DND-41 (cell line): ENCODE measurements around the gene SUSD5.

ENCODE experiments used
- ATAC-seq: fragments of 200-7000 bp; cut with Tn5 transposase; 3 replicates; pipeline ENCODE4 v1.9.1; 2021; ENCODE audit warnings: low read depth; ENCODE audit not compliant: insufficient read depth
- DNase-seq: peaks from one replicate; pipeline ENCODE4 v3.0.0-alpha.2; 2020
- H2AFZ ChIP-seq: 2 replicates; pipeline ENCODE4 v1.6.0; 2012; ENCODE audit warnings: low read depth, low read length
- H3K27ac ChIP-seq: 2 replicates; pipeline ENCODE4 v1.5.1; 2012; ENCODE audit warnings: low read length, inconsistent platforms
- H3K27me3 ChIP-seq: fragments of 200-600 bp; sonication (generic); 2 replicates; pipeline ENCODE4 v1.6.0; 2012; ENCODE audit warnings: low read length, mild to moderate bottlenecking, inconsistent platforms; ENCODE audit not compliant: insufficient read depth, poor library complexity
- H3K36me3 ChIP-seq: 2 replicates; pipeline ENCODE4 v1.5.1; 2012; ENCODE audit warnings: low read length, inconsistent platforms; ENCODE audit not compliant: insufficient read depth
- H3K4me1 ChIP-seq: 2 replicates; pipeline ENCODE4 v1.5.1; 2012; ENCODE audit warnings: mild to moderate bottlenecking, low read length; ENCODE audit not compliant: insufficient read depth
- H3K4me2 ChIP-seq: 2 replicates; pipeline ENCODE4 v1.6.0; 2012; ENCODE audit warnings: mild to moderate bottlenecking, moderate library complexity, low read length, inconsistent platforms; ENCODE audit not compliant: insufficient read depth
- H3K4me3 ChIP-seq, 2 experiments: fragments of 200-600 bp in 1 of 2; shearing (Covaris generic) in 1 of 2; 2 replicates each; pipeline ENCODE4 v1.5.1; 2012 to 2016; ENCODE audit warnings: inconsistent platforms in 2 of 2, low read length in 2 of 2, mild to moderate bottlenecking in 2 of 2, low read depth in 1 of 2, moderate library complexity in 1 of 2
- H3K79me2 ChIP-seq: 2 replicates; pipeline ENCODE4 v1.6.0; 2012; ENCODE audit warnings: low read length, inconsistent platforms; ENCODE audit not compliant: insufficient read depth
- H3K9ac ChIP-seq: 2 replicates; pipeline ENCODE4 v1.6.0; 2012; ENCODE audit warnings: low read depth, mild to moderate bottlenecking, inconsistent platforms, low read length, moderate library complexity
- H3K9me3 ChIP-seq: 2 replicates; pipeline ENCODE4 v1.5.1; 2012; ENCODE audit warnings: low read length, moderate library complexity, mild to moderate bottlenecking, inconsistent platforms; ENCODE audit not compliant: insufficient read depth, severe bottlenecking
- H4K20me1 ChIP-seq: 2 replicates; pipeline ENCODE4 v1.6.0; 2012; ENCODE audit warnings: low read length; ENCODE audit not compliant: insufficient read depth
- CTCF ChIP-seq: IDR thresholded peaks from 2 replicates; pipeline ENCODE4 v1.5.1; 2012; ENCODE audit warnings: borderline replicate concordance, low read length, moderate library complexity, mild to moderate bottlenecking; ENCODE audit not compliant: poor library complexity, severe bottlenecking; ENCODE audit errors: extremely low read depth
- EZH2 ChIP-seq: IDR thresholded peaks from 3 replicates; pipeline ENCODE4 v1.6.1; 2012; ENCODE audit warnings: borderline replicate concordance, low read depth, mild to moderate bottlenecking, moderate library complexity, low read length, inconsistent platforms; ENCODE audit not compliant: severe bottlenecking

The SUSD5 gene

GRCh38 chr3:33103480-33103879, 115.1 kb downstream of the SUSD5 start:
- TF ChIP-seq CTCF (no peak), EZH2 (no peak)
- H3K9me3 ChIP-seq = no peaks in the 10 kb centered on the region
- no peaks in the 10 kb centered on the region for H3K36me3 ChIP-seq
- H4K20me1 ChIP-seq = no peaks in the 10 kb centered on the region
- H3K9ac ChIP-seq = no peak overlapping the region
- no peak overlapping the region for H3K4me2 ChIP-seq
- DNase-seq (no peak), ATAC-seq (no peak)
- no peak overlapping the region for H3K27ac ChIP-seq
- H3K4me1 ChIP-seq = no peaks in the 10 kb centered on the region
- H3K79me2 ChIP-seq = no peaks in the 10 kb centered on the region
- H2AFZ ChIP-seq = no peak overlapping the region
- no peak overlapping the region for H3K4me3 ChIP-seq
- no peaks in the 10 kb centered on the region for H3K27me3 ChIP-seq

- H3K79me2 ChIP-seq = no peaks in the 10 kb centered on the region
- ATAC-seq = no peak
- H3K4me3 ChIP-seq = no peak overlapping the region
- H3K9me3 ChIP-seq = no peaks in the 10 kb centered on the region
- H3K36me3 ChIP-seq = no peaks in the 10 kb centered on the region
- no peak overlapping the region for H3K27ac ChIP-seq
- no peak for TF ChIP-seq CTCF
- TF ChIP-seq EZH2 = no peak
- no peak overlapping the region for H3K4me2 ChIP-seq
- H2AFZ ChIP-seq = no peak overlapping the region
- no peak overlapping the region for H3K9ac ChIP-seq
- no peaks in the 10 kb centered on the region for H4K20me1 ChIP-seq
- no peak for DNase-seq
- no peaks in the 10 kb centered on the region for H3K27me3 ChIP-seq
- peaks cover 1% of the 10 kb centered on the region; the same call in 1 of the 2 replicates for H3K4me1 ChIP-seq
These were observed 115.6 kb downstream of the SUSD5 start for GRCh38 chr3:33103034-33103433.

GRCh38 chr3:33100229-33100628, 118.4 kb downstream of the SUSD5 start:
- Histone ChIP-seq H3K4me1 (peaks cover 18% of the 10 kb centered on the region), H3K4me2 (no peak overlapping the region), H4K20me1 (peaks cover 8% of the 10 kb centered on the region), H3K27me3 (no peaks in the 10 kb centered on the region), H3K36me3 (no peaks in the 10 kb centered on the region), H3K4me3 (no peak overlapping the region), H3K9ac (no peak overlapping the region), H2AFZ (no peak overlapping the region), H3K9me3 (no peaks in the 10 kb centered on the region), H3K27ac (no peak overlapping the region), H3K79me2 (peaks cover 17% of the 10 kb centered on the region)
- TF ChIP-seq EZH2 = no peak
- no peak for TF ChIP-seq CTCF
- no peak for DNase-seq
- no peak for ATAC-seq
